ENCODE data around the gene KCND3.
A peak's percentile ranks its signal among the peaks of the same experiment; 100 is the strongest.
"Not testable (repeated sequence)": the region's sequence is repeated elsewhere in the genome, so short reads cannot be mapped to it uniquely, and the experiment has no call there.

The KCND3 gene

GRCh38 chr1:111802110-111802509 lies 187.4 kb downstream of the KCND3 start:
- DNase-seq, result no peak

- no peak for DNase-seq
These were observed 188.2 kb downstream of the KCND3 start for GRCh38 chr1:111801071-111801850.

- DNase-seq, result not testable (repeated sequence)
These were observed 189.7 kb downstream of the KCND3 start for GRCh38 chr1:111799722-111800121.

GRCh38 chr1:111798580-111798979 lies 190.9 kb downstream of the KCND3 start:
- DNase-seq, result no peak

GRCh38 chr1:111795401-111795800 lies 194.1 kb downstream of the KCND3 start:
- no peak for DNase-seq

GRCh38 chr1:111793923-111794322 lies 195.5 kb downstream of the KCND3 start:
- no peak for DNase-seq

- no peak for DNase-seq
These were observed 197.2 kb downstream of the KCND3 start for GRCh38 chr1:111792249-111792648.

- no peak for DNase-seq
These were observed 197.7 kb downstream of the KCND3 start for GRCh38 chr1:111791776-111792175.

- DNase-seq, result no peak
These were observed 199.7 kb downstream of the KCND3 start for GRCh38 chr1:111789666-111790316.

GRCh38 chr1:111789142-111789541 lies 200.3 kb downstream of the KCND3 start:
- DNase-seq, result no peak

- no peak for DNase-seq
These were observed 202.7 kb downstream of the KCND3 start for GRCh38 chr1:111786669-111787207.

- DNase-seq, result no peak
These were observed 205.1 kb downstream of the KCND3 start for GRCh38 chr1:111784273-111784901.

GRCh38 chr1:111779546-111779945 lies 209.9 kb downstream of the KCND3 start:
- no peak for DNase-seq

GRCh38 chr1:111778541-111779051 lies 210.9 kb downstream of the KCND3 start:
- no peak for DNase-seq

- DNase-seq, result no peak
These were observed 211.4 kb downstream of the KCND3 start for GRCh38 chr1:111778066-111778465.

GRCh38 chr1:111777301-111777700 lies 212.2 kb downstream of the KCND3 start:
- DNase-seq, result no peak

- no peak for DNase-seq
These were observed 212.6 kb downstream of the KCND3 start for GRCh38 chr1:111776861-111777260.

GRCh38 chr1:111776391-111776790 lies 213.1 kb downstream of the KCND3 start:
- no peak for DNase-seq

- no peak for DNase-seq
These were observed 213.5 kb downstream of the KCND3 start for GRCh38 chr1:111775966-111776365.

GRCh38 chr1:111770916-111771315 lies 218.6 kb downstream of the KCND3 start:
- no peak for DNase-seq

GRCh38 chr1:111769517-111770146 lies 219.8 kb downstream of the KCND3 start:
- peak; percentile 74 for DNase-seq

GRCh38 chr1:111768625-111769024 lies 220.8 kb downstream of the KCND3 start:
- no peak for DNase-seq

- DNase-seq, result no peak
These were observed 221.4 kb downstream of the KCND3 start for GRCh38 chr1:111768023-111768422.

Data from CD4-positive, alpha-beta T cell treated with Interleukin-21 for 1 hour (primary cell).